Vagina (tissue), 2 donors: Measurements from ENCODE around the gene ELMO1. TPM values are rescaled to one million over a fixed set of nuclear protein-coding genes. Genes with fewer than 3 reads are reported as not detected.

Source experiments
- DNase-seq, 2 donors: peaks; one replicate each; pipeline ENCODE4 v3.0.0-alpha.2; 2017; ENCODE audit errors: extremely low spot score in 2 of 2
- H3K27ac ChIP-seq: fragments of 200-600 bp; sonication (generic); one replicate; pipeline ENCODE4 v1.5.1; 2019
- H3K27me3 ChIP-seq: fragments of 200-600 bp; sonication (generic); one replicate; pipeline ENCODE4 v1.5.1; 2019
- H3K36me3 ChIP-seq, 2 donors: fragments of 200-600 bp; sonication (generic); one replicate each; pipeline ENCODE4 v1.5.1; 2017 to 2019
- H3K4me1 ChIP-seq: fragments of 200-600 bp; sonication (generic); one replicate; pipeline ENCODE4 v1.5.1; 2019
- H3K4me3 ChIP-seq, 2 donors: fragments of 200-600 bp; sonication (generic); 1 replicate in 1 of 2; 2 replicates in 1 of 2; pipeline ENCODE4 v1.5.1; 2016 to 2019
- H3K9me3 ChIP-seq: fragments of 200-600 bp; sonication (generic); one replicate; pipeline ENCODE4 v1.5.1; 2019
- POLR2A ChIP-seq, 2 donors: fragments of 450-650 bp; IDR thresholded peaks; one replicate each; pipeline ENCODE4 v1.6.1; 2017; ENCODE audit warnings: antibody characterized with exemption in 2 of 2, mild to moderate bottlenecking in 2 of 2, moderate library complexity in 2 of 2
- POLR2AphosphoS5 ChIP-seq, 2 donors: sonication (generic); formaldehyde crosslinking; IDR thresholded peaks; one replicate each; pipeline ENCODE4 v1.9.0; 2017; ENCODE audit warnings: antibody characterized with exemption in 2 of 2, mild to moderate bottlenecking in 2 of 2, low read depth in 1 of 2; ENCODE audit not compliant: insufficient read depth in 1 of 2
- intact Hi-C: fragments of 100-400 bp; cut with DNase I; formaldehyde crosslinking; loops from one replicate; pipeline ENCODE4 v1.15.1; 2023
- total RNA-seq: library from RNA; depleted of rRNA; stranded (reverse); fragments of >200 nt; gene quantifications from one replicate; pipeline ENCODE4 v1.2.3, GENCODE V29; 2016
- TF ChIP-seq, protein P1 (sequence below), 3 experiments: fragments of 450-650 bp in 2 of 3; fragments of 200-600 bp in 1 of 3; sonication (generic) in 1 of 3; IDR thresholded peaks; one replicate each; pipeline ENCODE4 v1.5.1; 2017 to 2019; ENCODE audit warnings: antibody characterized with exemption in 3 of 3, mild to moderate bottlenecking in 2 of 3, moderate library complexity in 2 of 3

Gene ELMO1
- total RNA-seq, 1 donor from 2014 or later: 74.4 TPM

DNA sequence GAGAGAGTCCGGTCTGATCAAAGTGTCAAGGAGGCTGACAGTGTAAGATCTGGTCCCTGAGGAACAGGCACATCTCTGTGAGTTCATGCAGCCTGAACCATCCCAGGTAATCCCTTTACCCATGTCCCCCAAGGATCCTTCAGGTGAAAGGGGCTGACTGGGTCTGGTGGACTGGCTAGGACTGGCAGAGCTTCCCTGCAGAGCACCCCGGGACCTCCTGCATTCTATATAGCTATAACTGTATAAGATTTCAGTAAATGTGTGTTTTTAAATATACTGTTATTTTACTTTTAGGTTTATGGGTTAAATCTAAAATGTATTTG is 246.8 kb downstream of the ELMO1 start:
- Histone ChIP-seq H3K4me3 (no peak overlapping the region), H3K9me3 (no peaks in the 10 kb centered on the region), H3K27ac (no peak overlapping the region), H3K36me3 (peaks cover 0 to 4% of the 10 kb centered on the region in 2 donors), H3K27me3 (no peaks in the 10 kb centered on the region), H3K4me1 (peaks cover 19% of the 10 kb centered on the region)
- no peak for TF ChIP-seq POLR2A (IDR thresholded peaks at IDR 0.05)
- TF ChIP-seq, protein P1, sequence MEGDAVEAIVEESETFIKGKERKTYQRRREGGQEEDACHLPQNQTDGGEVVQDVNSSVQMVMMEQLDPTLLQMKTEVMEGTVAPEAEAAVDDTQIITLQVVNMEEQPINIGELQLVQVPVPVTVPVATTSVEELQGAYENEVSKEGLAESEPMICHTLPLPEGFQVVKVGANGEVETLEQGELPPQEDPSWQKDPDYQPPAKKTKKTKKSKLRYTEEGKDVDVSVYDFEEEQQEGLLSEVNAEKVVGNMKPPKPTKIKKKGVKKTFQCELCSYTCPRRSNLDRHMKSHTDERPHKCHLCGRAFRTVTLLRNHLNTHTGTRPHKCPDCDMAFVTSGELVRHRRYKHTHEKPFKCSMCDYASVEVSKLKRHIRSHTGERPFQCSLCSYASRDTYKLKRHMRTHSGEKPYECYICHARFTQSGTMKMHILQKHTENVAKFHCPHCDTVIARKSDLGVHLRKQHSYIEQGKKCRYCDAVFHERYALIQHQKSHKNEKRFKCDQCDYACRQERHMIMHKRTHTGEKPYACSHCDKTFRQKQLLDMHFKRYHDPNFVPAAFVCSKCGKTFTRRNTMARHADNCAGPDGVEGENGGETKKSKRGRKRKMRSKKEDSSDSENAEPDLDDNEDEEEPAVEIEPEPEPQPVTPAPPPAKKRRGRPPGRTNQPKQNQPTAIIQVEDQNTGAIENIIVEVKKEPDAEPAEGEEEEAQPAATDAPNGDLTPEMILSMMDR (IDR thresholded peaks at IDR 0.05): no peak
- TF ChIP-seq POLR2AphosphoS5 (IDR thresholded peaks at IDR 0.05; ENCODE audit: insufficient read depth in 1 of 2, low read depth in 1 of 2): peak in 1 of 2 donors; percentile 2
- intact Hi-C loops: no loop called here
- DNase-seq: no peak

DNA sequence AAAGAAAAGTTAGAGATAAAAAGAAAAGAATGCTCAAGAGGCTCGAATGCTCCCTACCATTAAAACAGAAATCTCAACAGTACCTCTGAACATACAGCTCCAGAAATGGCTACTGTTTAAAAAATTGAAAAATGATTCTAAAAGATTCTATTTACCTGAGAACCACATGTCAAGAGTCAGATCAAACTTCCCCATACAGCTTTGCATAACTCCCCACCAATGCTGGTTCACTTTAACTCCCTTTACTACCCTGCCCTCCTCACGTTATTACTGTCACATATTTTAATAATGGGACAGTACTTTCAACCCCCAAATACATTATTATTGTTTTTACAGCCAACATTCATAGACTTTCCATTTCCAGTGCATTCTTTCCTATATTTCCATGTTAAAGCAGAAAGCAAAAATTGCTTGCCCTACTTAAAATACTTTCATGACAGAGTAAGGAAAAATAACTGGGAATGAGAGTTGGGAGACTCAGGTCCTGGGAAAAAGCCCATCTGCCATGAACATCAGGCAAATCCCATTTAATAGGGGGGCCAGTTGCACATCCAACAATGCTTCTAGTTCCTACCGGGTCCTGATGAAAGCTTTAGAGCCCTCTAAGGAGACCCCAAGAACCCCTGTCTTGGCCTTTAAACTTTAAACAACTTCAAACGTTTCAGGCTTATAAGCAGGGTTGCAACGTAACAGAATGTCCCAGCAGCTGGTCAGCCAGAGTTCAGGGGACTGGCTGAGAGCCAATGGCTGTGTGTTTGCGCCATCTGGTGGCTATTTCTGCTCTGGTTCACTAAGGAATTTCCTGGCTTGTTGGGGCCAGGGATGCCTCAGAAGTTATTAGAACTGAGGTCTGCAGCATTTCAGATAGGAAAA is 247.4 kb downstream of the ELMO1 start:
- Histone ChIP-seq H3K4me3 (no peak overlapping the region), H3K36me3 (peaks cover 0 to 4% of the 10 kb centered on the region in 2 donors), H3K27ac (peak overlapping the region; percentile 45), H3K27me3 (no peaks in the 10 kb centered on the region), H3K4me1 (peaks cover 19% of the 10 kb centered on the region), H3K9me3 (no peaks in the 10 kb centered on the region)
- intact Hi-C loops: no loop called here
- DNase-seq: peak in 1 of 2 donors; percentile 94
- TF ChIP-seq POLR2AphosphoS5 (IDR thresholded peaks at IDR 0.05; ENCODE audit: insufficient read depth in 1 of 2, low read depth in 1 of 2) (peak; percentile 29 to 87), POLR2A (IDR thresholded peaks at IDR 0.05) (no peak)
- TF ChIP-seq, protein P1 (IDR thresholded peaks at IDR 0.05): peak; percentile 59 to 81 (median 68)

DNA sequence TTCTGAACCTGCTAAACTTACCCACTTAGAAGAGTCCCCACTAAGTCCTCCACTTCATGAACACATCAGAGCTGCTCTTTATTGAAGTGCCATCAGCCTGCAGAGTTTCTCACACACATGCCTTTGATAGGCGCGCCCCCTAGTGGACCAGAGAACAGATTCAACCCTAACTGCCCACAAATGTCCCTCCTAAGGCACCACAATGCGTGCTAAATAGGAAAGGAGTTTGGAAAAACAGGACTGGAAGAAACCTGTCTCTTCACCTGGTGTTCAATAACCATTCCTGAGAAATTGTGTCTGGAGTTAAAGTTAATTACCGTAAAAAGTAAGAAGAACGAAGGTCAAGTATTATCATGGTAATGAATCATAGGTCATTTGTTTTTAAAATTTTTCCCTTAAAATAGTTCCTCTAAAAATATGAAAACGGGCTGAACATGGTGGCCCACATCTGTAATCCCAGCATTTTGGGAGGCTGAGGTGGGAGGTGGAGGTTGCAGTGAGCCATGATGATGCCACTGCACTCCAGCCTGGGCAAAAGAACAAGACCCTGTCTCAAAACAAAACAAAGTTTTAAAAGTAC is 249.7 kb downstream of the ELMO1 start:
- no peaks in the 10 kb centered on the region for H3K9me3 ChIP-seq
- no peak overlapping the region for H3K27ac ChIP-seq
- TF ChIP-seq, protein P1 (IDR thresholded peaks at IDR 0.05): peak; percentile 65 to 80 (median 78)
- no peak for TF ChIP-seq POLR2A (IDR thresholded peaks at IDR 0.05)
- no peaks in the 10 kb centered on the region for H3K27me3 ChIP-seq
- H3K36me3 ChIP-seq: peaks cover 0 to 4% of the 10 kb centered on the region in 2 donors
- peaks cover 19% of the 10 kb centered on the region for H3K4me1 ChIP-seq
- no peak for DNase-seq
- intact Hi-C loops: no loop called here
- H3K4me3 ChIP-seq: no peak overlapping the region

DNA sequence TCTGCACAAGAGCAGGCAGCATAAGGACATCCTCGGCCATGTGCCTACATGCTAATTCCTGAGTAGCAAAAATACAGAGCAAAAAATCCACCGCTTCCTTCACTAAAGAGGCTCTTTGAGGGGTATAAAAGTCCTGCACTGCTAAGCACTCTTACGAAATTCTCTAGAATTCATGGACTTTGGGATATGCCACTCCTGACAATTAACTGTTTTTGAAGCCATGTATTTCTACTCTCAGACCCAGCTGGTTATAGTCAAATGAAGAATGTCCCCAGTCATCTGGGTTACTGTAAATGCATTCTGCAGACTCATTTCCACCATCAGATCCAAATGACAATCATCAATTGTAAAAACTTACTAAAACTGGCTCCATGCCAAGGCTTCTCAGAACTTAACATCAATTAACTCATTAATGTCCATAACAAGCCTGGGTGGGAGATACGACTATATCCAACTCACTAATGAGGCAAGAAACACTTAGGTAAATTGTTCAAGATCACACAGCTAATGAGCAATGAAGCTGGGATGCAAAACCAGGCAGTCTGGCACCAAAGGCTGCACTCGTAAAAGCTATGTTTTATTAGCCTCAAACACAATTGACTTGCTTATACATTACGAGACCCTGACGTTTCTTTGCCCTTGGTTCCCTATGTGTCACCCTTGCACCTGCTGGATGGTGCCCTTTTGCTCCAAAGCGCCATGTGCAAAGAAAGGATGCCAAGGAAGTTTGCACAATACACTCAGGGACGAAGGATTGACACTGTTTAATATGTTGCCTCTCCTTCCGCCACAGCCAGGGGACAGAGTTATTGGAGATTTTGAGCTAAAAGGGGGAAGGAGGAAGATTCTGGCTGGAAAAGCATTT is 250.4 kb downstream of the ELMO1 start:
- intact Hi-C loops: no loop called here
- TF ChIP-seq POLR2AphosphoS5 (IDR thresholded peaks at IDR 0.05; ENCODE audit: insufficient read depth in 1 of 2, low read depth in 1 of 2) (no peak), POLR2A (IDR thresholded peaks at IDR 0.05) (no peak)
- TF ChIP-seq, protein P1 (IDR thresholded peaks at IDR 0.05): no peak
- Histone ChIP-seq H3K4me3 (no peak overlapping the region), H3K9me3 (no peaks in the 10 kb centered on the region), H3K4me1 (peaks cover 19% of the 10 kb centered on the region), H3K27ac (no peak overlapping the region), H3K27me3 (no peaks in the 10 kb centered on the region), H3K36me3 (no peaks in the 10 kb centered on the region)
- DNase-seq: no peak
